Spleen (tissue), 7 donors: ENCODE results near the gene MRPS5.

ENCODE experiments used
- CTCF ChIP-seq, 11 experiments: fragments of 200-600 bp in 7 of 11; fragments of 450-650 bp in 4 of 11; sonication (generic) in 4 of 11; IDR thresholded peaks in 8 of 11; conservative IDR thresholded peaks in 3 of 11; 1 replicate in 7 of 11; 2 replicates in 4 of 11; pipeline versions ENCODE4 v1.4.0 to v1.8.0; 2016 to 2021; ENCODE audit warnings: antibody characterized with exemption in 11 of 11, inconsistent platforms in 4 of 11, mild to moderate bottlenecking in 1 of 11
- POLR2A ChIP-seq, 3 donors: fragments of 450-650 bp; IDR thresholded peaks; one replicate each; pipeline ENCODE4 v1.5.1; 2017; ENCODE audit warnings: antibody characterized with exemption in 3 of 3, mild to moderate bottlenecking in 1 of 3
- donor health status: DM: no; HTN: no; CAD: no; lungs with moderate emphysema.
- donor health status: DM: no; HTN: no; CAD: no.
- donor health status: DM: no; HTN: no; CAD: no.

- TF ChIP-seq CTCF (IDR thresholded peaks at IDR 0.05 in 8 of 11, conservative IDR thresholded peaks at IDR 0.05 in 3 of 11) (no peak), POLR2A (IDR thresholded peaks at IDR 0.05) (no peak)
These were observed 66.3 kb downstream of the MRPS5 start for GRCh38 chr2:95055262-95055661.
